Measurements from ENCODE around the gene APOBEC3C. TPM values are rescaled to one million over a fixed set of nuclear protein-coding genes. Genes with fewer than 3 reads are reported as not detected.

APOBEC3C gene
- total RNA-seq, 1 donor from 2014 or later, result 73.6 TPM

Other genes starting within 250 kb of the APOBEC3C start
- gene DNAL4, start 220.1 kb upstream of the APOBEC3C start, total RNA-seq, result 5.5 and 6.3 TPM in 2 replicates
- gene NPTXR, start 170.2 kb upstream of the APOBEC3C start, total RNA-seq, result 0.98 and 1.0 TPM in 2 replicates
- 178 and 180 TPM in 2 replicates for gene CBX6, start 142.0 kb upstream of the APOBEC3C start, total RNA-seq
- not detected in 2 replicates for gene APOBEC3A, start 56.6 kb upstream of the APOBEC3C start, total RNA-seq
- gene APOBEC3B, start 31.9 kb upstream of the APOBEC3C start, total RNA-seq, result 25.4 and 26.1 TPM in 2 replicates
- 26.2 and 26.7 TPM in 2 replicates for gene APOBEC3D, start 6.9 kb downstream of the APOBEC3C start, total RNA-seq
- gene APOBEC3F, start 26.6 kb downstream of the APOBEC3C start, total RNA-seq, result 16.9 and 19.8 TPM in 2 replicates
- 47.2 and 48.5 TPM in 2 replicates for gene APOBEC3G, start 63.0 kb downstream of the APOBEC3C start, total RNA-seq
- gene APOBEC3H, start 83.0 kb downstream of the APOBEC3C start, total RNA-seq, result 5.8 and 7.6 TPM in 2 replicates
- gene CBX7, start 138.4 kb downstream of the APOBEC3C start, total RNA-seq, result 10.8 and 11.6 TPM in 2 replicates
- gene PDGFB, start 230.7 kb downstream of the APOBEC3C start, total RNA-seq, result 2.2 and 2.3 TPM in 2 replicates

Measured in activated CD4-positive, alpha-beta T cell treated with anti-CD3 and anti-CD28 coated beads, Interleukin-2, amount 10 ng/mL, durations not matched to agents 24 days and 14 days (primary cell).